A673 (cell line): ENCODE measurements around the gene KRTAP9-8.

ENCODE experiments used
- CTCF ChIP-seq: fragments of 300-800, 200-600 bp; sonication (generic); conservative IDR thresholded peaks from 2 replicates; pipeline ENCODE4 v1.5.1; 2017; ENCODE audit warnings: low read depth, mild to moderate bottlenecking, antibody characterized with exemption, low read length, moderate library complexity, mixed read lengths
- EZH2 ChIP-seq: fragments of 200-600 bp; sonication (generic); IDR thresholded peaks from 2 replicates; pipeline ENCODE4 v1.6.1; 2017; ENCODE audit warnings: borderline replicate concordance, low read depth, mild to moderate bottlenecking, mixed read lengths, antibody characterized with exemption, low read length; ENCODE audit not compliant: poor library complexity, severe bottlenecking

GRCh38 chr17:41223821-41224220, 14.0 kb upstream of the KRTAP9-8 start:
- TF ChIP-seq CTCF (no peak), EZH2 (no peak)
